GM15510 (cell line): ENCODE results near the gene SLC44A4.

Source experiments
- POLR2A ChIP-seq: IDR thresholded peaks from 3 replicates; pipeline ENCODE4 v1.6.1; 2011; ENCODE audit warnings: borderline replicate concordance; ENCODE audit not compliant: insufficient read length; ENCODE audit errors: extremely low read depth

Gene SLC44A4

DNA sequence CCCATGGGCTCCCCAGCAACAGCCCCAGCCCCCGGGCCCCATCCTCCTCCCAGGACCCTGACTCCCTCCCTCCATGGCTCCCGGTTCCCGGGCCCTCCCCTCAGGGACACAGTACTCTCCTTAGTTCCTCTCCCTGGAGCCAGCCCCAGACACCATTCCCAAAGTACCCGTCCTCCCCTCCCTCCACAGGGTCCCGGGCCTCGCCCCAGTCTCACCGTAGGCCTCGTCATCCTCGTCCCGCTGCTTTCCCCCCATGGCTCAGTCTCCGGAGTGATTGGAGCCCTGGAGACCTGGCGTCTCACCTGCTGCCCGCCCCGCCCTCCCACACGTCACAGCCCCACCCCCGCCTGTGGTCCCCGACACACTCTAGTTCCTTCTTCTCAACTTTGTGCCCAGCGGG is at the start of gene SLC44A4:
Gene SLC44A4 (minus strand): TSS at position 272 of the 400 bp plus-strand sequence. CDS start 17 bp downstream, at position 255.
- TF ChIP-seq POLR2A, result no peak

- TF ChIP-seq POLR2A, result no peak
These were observed 49.8 kb upstream of the SLC44A4 start for GRCh38 chr6:31928672-31928939.

- TF ChIP-seq POLR2A, result no peak
These were observed 49.3 kb upstream of the SLC44A4 start for GRCh38 chr6:31927863-31928671.

DNA sequence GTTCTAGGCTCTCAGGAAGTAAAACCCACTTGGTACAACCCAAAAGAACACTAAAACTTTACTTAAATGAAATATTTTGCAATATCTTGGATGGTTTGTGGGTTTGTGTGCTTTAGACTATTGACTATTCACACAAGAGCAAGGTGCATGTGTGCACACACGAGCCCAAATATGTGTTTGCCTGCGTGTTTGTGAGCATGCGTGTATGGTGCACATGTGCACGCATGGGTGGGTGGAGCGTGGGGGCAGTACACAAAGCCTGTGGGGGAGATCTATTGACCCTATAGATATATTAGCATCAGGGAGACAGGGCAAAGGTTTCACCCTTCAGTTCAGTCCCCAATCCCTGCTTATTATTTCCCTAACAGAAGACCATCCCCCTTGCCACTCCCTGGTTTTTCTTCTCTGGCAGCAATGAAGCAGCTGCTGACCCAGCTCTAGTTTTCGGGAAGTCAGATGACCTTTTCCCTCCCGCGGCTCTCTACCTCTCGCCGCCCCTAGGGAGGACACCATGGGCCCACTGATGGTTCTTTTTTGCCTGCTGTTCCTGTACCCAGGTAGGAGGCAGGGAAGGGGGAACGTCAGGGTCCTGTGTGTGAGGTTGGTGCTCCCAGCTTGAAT is 48.6 kb upstream of the SLC44A4 start, which contains the start of gene C2:
Gene C2 (plus strand): TSS at position 476 of the 621 bp plus-strand sequence. CDS start 36 bp downstream, at position 512.
- no peak for TF ChIP-seq POLR2A

DNA sequence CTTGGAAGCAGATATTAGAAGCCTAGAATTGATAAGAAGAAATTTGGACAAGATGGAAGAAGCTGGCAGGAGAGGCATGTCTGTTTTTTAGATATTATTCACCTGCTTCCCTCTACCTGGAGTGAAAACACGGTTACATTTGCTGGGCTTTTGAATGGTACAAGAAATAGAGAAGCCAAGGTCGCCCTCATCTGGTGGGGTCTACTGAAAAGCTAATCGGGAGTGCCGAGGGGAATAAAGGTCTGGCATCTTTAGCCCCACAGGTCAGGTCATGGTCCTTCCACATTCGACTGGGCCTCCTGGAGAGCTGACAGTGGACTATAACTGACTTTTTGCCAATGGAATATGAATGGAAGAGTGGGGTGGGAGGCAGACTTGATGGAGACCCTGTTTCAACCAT is 44.1 kb upstream of the SLC44A4 start:
- no peak for TF ChIP-seq POLR2A

DNA sequence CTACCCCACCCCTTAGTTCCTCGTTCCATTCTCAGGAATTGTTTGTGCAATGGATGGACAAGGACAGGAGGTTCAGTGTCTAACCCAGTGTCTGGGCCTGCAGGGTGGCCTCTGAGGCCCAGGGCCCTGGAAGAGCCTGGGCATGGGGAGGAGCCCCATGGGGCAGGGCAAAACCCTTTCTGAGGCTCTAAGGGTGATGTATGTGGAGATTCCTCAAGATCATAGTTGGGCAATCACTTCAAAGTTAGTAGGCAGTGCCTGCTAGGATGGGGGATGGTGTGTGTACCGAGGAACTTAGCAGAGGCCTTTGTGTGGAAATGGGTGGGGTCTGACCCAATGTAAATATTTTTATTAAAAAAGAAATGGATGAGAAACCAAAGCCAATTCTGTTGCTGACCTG is 42.0 kb upstream of the SLC44A4 start:
- no peak for TF ChIP-seq POLR2A

DNA sequence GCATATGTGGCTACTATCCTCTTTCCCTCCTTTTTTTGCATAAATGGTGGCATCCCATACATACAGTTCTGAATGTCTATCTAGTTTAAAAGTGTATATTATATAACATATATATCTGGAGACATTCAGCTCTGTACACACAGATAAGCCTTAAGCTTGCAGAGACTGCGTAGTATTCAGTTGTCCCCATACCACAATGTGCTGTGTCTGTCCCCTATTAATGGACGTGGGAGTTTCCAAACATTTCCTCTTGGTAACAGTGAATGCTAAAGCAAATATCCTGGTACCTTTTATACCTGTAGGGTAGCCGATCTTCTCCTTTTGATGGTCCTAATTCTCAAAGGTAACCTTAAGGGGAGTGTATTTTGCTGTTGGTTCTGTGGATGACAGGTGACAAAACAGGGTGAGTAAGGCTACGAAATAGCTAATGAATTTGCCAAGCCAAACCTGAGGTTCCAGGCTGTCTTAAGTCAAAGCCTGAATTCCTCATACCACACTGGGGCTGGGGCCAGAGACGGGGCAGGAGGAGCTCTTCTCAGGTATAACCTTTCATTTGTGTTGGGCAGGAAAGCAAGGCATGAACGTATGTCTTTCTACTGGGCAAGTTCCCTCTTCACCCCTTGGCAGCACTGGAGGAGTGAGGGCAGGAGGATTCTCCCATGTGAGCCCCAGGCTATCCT is 41.0 kb upstream of the SLC44A4 start:
- no peak for TF ChIP-seq POLR2A

- TF ChIP-seq POLR2A, result no peak
These were observed 39.4 kb upstream of the SLC44A4 start for GRCh38 chr6:31918069-31918720.

- no peak for TF ChIP-seq POLR2A
These were observed 37.0 kb upstream of the SLC44A4 start for GRCh38 chr6:31915756-31916155.

DNA sequence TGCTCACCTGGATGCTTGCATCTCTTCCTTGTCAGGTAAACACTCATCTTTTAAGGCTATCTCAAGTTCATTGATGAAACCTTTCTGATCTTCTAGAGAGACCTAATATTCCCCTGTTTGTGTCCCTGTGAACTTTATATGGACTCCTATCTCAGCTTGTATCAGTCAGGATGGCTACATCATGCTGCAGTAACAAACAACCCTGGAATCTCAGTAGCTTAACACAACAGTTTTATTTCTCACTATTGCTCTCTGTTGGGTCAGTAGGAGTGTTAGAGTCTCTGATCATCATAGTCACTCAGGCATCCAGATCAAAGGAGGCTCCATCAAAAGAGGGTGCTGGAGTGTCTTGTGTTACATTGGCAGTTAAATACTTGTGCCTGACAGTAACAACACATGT is 36.6 kb upstream of the SLC44A4 start:
- no peak for TF ChIP-seq POLR2A

DNA sequence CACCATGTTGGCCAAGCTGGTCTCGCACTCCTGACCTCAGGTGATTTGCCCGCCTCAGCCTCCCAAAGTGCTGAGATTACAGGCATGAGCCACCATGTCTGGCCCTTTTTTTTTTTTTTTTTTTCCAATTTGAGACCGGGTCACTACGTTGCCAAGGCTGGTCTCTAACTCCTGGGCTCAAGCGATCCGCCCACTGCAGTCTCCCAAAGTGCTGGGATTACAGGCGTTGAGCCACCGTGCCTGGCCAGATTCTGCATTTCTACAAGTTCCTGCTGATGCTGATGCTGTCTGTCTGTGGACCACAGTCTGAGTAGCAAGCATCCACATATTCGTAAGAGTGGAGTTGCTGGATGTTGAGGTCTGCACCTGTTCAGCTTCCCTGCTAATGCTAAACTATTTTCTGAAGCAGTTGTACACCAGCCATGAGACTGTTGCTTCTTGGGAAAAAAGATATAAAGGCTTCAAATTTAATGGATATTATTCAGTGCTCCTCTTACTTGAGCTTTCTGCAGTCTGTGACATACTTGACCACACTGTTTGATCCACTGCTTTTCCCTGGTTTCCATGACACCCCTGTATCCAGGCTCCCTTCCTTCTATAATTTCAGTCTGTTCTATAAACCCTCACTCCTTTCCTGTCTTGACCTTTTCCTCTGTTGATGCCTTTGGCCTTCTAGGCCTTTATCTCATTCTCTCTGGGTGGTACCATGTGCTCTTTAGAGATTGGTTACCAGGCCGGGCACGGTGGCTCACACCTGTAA is 33.2 kb upstream of the SLC44A4 start:
- TF ChIP-seq POLR2A, result no peak

DNA sequence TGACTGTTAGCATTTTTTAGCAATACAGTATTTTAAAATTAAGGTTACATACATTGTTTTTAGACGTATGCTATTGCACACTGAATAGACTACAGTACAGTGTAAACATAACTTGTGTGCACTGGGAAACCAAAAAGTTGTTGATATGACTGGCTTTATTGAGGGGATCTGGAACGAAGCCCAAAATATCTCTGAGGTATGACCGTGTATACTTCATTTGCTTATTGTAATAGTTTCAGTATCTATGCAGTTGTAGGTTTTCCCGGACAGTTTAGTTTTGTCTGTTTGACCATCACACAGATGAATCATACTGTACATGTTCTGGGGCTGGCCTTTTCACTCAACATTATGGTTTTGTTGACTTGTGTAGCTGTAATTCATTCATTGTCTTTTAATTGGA is 30.0 kb upstream of the SLC44A4 start:
- no peak for TF ChIP-seq POLR2A

GRCh38 chr6:31907158-31907813 is 28.5 kb upstream of the SLC44A4 start:
- TF ChIP-seq POLR2A, result no peak

- TF ChIP-seq POLR2A, result no peak
These were observed 27.3 kb upstream of the SLC44A4 start for GRCh38 chr6:31906122-31906521.
